GM21447 (cell line): ENCODE measurements around the gene SAMD11.

Source experiments
- ATAC-seq: cut with Tn5 transposase; IDR thresholded peaks from one replicate; pipeline ENCODE4 v1.9.1; 2021; ENCODE audit not compliant: unreplicated experiment

SAMD11 gene

GRCh38 chr1:905071-905749, 18.5 kb upstream of the SAMD11 start:
- peak; percentile 44 for ATAC-seq

GRCh38 chr1:905811-906599, 17.7 kb upstream of the SAMD11 start:
- ATAC-seq, result no peak

GRCh38 chr1:906600-907420, 16.9 kb upstream of the SAMD11 start:
- no peak for ATAC-seq

GRCh38 chr1:907611-908451, 15.9 kb upstream of the SAMD11 start:
- ATAC-seq, result no peak

- ATAC-seq, result no peak
Measured at GRCh38 chr1:908661-909060, 15.1 kb upstream of the SAMD11 start.

GRCh38 chr1:909861-910310, 13.8 kb upstream of the SAMD11 start:
- no peak for ATAC-seq

- ATAC-seq, result no peak
Measured at GRCh38 chr1:910311-910880, 13.3 kb upstream of the SAMD11 start.

GRCh38 chr1:910881-911721, 12.6 kb upstream of the SAMD11 start:
- no peak for ATAC-seq

GRCh38 chr1:911875-912739, 11.6 kb upstream of the SAMD11 start:
- no peak for ATAC-seq

- no peak for ATAC-seq
Measured at GRCh38 chr1:912740-913301, 10.9 kb upstream of the SAMD11 start.

GRCh38 chr1:913491-914130, 10.1 kb upstream of the SAMD11 start:
- no peak for ATAC-seq

GRCh38 chr1:914131-914890, 9.4 kb upstream of the SAMD11 start:
- ATAC-seq, result no peak

GRCh38 chr1:914891-915280, 8.8 kb upstream of the SAMD11 start:
- no peak for ATAC-seq

- no peak for ATAC-seq
Measured at GRCh38 chr1:915295-916172, 8.2 kb upstream of the SAMD11 start.

GRCh38 chr1:916173-917075, 7.3 kb upstream of the SAMD11 start:
- ATAC-seq, result no peak
